Endometrial microvascular endothelial cells (primary cell): ENCODE measurements around the gene CWC27. TPM values are rescaled to one million over a fixed set of nuclear protein-coding genes. Genes with fewer than 3 reads are reported as not detected.

Source experiments
- in situ Hi-C: cut with HindIII; loops from 2 replicates; pipeline ENCODE4 v1.10.0; 2017; ENCODE audit warnings: low sequenced_read_pairs, low pct_unique_long_range_greater_than_20kb; ENCODE audit errors: inconsistent ontology term
- total RNA-seq: library from RNA; depleted of rRNA; stranded (reverse); fragments of >200 nt; gene quantifications from one replicate; pipeline ENCODE4 v1.2.3, GENCODE V29; 2015; ENCODE audit errors: inconsistent ontology term

CWC27 gene
- total RNA-seq, 1 donor from 2014 or later, result 12.4 TPM

DNA sequence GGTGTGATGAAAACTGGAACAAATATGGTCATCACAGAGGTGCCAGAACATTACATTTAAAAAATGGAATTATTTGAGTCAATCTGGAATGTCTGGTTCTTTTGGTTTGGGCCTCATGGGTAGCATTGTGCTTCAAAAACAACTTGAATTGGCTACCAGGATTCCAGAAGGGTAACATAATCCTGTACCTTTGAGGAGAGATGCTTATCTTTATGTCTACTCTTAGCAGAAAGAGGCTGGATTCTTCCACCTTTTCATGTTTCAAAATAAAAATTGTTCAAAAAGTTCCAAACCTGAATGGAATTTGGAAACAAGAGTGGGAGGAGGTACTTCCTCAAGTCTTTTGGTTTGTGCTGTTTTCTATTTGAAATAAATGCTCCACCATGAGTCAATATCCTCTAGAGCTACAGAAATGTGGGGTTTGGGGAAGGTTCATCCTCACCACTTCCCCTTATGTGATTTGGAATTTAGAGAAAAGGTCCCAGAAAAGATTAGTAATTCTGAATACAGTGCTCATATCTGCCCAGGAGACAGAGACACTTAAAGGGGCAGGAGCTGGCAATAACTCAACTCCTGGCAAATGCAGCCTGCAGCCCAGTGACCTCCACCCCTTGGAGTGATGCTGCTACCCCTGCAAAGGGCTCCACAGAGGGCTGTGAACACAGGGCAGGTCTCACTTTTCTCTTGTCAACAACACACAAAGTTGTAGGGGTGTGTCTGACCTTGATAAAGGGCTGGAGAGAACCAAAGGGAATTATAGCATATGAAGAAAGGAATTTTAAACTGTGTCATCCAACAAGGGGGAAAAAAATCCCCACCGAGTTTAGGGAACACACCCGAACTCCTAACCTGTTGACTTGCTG lies 272.8 kb downstream of the CWC27 start:
- in situ Hi-C loops, result no loop called here

DNA sequence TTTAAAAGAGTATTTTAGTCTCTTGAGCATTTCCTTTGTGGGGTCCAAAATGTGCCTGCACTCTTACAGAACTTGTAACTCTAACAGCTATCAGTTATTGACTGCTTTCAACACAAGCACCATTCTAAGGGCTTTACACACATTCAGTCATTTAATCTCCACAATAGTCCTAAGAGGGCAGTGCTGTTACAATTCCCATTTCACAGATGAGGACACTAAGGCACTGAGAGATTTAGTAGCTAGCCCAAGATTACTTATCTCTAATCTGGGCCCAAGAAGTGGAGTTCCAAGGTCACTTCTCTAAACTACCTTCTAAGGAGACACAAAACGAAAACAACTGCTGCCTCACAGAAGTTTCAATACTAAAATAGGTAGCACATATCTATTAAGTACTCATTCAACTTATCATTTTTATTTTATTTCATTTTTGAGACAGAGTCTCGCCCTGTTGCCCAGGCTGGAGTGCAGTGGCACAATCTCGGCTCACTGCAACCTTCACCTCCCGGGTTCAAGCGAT lies 275.2 kb downstream of the CWC27 start:
- in situ Hi-C loops, result no loop called here

DNA sequence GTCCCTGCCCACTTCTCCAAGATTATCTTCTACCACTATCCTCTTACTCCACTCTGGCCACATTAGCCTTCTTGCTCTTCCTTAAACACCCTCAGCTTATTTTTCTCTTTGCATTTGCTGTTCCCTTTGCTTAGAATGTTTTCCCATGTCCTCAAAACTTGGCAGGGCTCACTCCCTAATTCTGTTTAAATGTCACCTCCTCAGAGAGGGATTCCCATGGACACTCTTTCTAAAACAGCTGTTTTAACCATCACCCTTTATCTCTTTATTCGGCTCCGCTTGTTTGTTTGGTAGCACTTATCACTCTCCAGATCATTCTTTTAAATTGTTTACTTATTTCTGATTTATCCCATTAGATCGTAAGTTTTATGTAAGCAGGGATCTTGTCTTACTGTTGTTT lies 278.5 kb downstream of the CWC27 start:
- in situ Hi-C loops, result no loop called here

DNA sequence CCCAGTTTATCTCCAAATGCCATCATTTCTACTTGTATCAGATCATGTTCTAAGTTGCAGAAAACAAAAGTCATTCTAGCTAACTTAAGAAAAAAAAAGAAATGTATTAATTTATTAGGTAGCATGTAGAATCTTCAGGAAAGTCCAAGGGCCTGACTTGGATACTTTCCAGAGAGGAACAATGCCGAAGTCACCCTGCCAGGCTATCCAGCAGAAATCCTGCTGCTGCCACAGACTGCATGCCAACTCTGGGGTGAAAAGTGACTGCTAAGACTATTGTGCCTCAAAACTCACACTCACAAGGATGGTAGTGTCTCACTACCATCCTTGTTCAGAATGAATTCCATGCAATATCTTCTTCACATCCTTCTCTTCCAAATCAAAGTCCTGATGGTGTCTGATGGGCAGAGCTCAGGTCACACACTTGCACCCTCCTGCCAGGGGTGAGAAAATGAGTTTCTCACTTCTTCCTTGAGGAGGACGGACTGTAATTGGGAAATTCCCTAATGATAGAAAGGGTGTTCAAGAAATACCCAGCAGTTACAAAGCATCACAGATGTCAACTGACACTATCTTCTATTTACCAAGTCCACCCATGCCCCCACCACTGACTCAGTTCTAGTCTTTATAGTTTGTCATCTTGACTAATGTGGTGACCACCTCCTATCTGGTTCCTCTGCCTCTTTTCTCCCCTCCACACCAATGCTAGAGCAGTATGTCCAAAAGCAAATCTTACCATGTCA lies 279.4 kb downstream of the CWC27 start:
- in situ Hi-C loops, result no loop called here

DNA sequence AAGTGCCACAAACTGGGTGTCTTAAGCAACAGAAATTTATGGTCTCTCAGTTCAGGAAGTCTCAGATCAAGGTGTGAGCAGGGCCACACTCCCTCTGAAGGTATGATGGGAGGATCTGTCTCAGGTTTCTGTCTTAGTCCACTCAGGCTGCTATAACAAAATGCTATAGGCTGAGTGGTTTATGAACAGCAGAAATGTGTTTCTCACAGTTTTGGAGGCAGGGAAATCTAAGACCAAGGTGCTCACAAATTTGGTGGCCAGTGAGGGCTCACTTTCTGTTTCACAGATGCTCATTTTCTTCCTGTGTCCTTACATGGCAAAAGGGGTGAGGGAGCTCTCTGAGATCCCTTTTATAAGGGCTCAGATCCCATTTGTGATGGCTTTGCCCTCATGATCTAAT lies 281.4 kb downstream of the CWC27 start:
- in situ Hi-C loops, result no loop called here

DNA sequence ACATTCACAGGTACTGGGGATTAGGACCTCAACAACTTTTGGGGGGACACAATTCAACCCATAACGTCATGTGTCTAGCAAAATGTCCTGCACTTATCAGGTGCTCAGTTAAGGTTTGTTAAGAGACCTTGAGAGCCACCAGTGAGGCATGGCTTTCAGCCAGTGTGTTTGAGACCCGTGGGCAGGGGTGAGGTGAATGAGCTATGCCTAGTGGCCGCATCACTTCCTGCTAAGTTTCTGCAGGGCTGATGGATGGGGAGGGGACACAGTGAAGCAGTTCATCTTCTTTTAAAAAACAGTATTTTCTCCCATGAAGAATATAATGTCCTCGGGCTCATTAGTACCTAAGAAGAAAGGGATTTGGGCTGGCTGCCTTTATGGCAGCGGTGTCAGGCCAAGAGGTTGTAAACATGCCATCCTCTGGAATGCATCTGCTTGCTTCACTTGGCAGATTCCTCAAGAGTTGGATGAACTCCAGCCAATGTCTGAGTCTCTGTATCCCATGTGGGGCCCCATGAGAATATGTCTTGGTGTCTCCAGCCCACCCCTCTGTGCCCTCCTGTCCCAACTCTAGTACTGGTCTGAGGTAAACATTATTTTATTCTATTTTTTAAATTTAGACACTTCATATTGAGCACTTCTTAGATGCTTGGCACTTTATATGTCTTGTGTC lies 282.2 kb downstream of the CWC27 start:
- in situ Hi-C loops, result no loop called here

DNA sequence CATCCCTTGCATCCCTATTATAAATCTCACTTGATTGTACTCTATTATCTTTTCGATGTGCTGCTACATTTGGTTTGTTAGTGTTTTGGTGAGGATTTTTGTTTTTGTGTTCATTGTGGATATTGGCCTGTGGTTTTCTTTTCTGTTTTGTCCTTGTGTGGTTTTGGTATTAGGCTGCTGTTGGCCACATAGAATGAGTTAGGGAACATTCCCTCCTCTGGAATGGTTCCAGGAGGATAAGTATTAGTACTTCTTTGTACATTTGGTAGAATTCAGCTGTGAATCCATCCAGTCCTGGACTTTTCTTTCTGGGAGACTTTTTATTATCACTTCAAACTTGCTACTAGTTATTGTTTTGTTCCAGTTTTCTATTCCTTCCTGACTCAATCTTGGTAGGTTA lies 287.2 kb downstream of the CWC27 start:
- in situ Hi-C loops, result no loop called here

DNA sequence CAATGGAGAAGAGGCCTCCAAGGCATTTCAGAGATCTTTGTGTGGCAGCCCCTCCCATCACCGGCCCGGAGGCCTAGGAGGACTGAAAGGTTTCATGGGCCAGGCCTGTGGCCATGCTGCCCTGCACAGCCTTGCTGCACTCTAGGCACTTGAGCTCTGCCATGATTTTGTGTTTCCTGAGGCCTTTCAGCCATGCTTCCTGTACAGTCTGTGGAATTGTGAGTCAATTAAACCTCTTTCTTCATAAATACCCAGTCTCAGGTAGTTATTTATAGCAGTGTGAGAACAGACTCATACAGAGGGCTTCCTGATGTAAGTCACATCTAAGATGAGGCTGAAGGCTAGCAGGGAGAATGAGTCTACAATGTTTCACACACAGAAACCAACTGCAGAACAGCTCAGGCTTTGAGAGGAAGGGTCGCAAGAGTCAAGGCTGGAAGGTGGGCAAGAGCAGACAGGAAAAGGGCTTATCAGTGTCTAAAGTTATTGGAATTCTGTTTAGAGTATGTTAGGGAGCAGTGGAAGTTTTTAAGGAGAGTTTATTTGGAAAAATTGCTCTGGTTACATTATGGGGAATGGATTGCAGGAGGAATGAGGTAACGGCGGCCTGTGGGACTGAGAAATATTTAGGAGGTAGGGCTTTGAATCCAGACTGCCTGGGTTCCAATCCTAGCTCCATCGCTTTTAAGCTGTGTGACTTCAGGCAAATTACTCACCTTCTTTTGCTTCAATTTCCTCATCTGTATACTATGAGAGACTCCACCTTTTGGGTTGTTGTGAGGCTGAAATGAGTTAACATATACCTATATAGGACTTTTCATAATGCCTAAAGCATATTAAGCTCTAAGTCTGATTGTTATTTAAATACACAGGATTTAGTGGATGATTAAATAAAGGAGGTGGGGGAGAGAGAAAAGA lies 291.2 kb downstream of the CWC27 start:
- in situ Hi-C loops, result no loop called here

DNA sequence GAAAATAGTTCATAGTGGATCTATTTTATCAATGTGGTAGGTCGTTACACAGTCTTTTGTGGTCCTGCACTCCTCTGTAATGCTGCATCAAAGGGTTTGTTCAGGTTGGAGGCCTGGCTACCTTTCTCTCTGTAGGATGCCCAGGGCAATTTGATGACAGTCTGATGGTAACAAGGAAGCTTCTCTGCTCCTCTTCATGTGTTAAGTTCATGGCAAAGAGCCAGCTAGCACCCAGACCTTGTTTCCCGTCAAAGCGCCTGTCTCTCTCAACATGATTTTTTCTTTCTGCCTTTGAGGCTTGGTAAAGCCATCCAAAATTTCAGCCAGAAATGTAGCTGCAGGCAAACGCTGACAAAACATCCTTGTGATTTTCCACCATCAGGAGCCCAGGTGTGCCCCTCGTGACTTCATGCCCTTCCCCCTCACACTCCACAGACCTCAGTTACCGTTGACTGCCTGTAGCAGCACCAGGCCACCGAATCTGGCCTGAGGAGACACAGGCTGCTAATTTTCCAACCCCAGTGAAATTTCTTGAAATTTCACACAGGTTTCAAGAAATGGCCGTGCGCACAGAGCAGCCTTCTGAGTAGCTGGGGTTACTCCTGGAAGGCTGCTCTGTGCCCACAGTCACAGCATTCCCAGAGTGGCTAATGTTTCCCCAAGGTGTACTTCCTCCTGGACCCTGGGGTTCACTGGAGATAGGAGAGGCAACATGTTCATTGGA lies 292.7 kb downstream of the CWC27 start:
- in situ Hi-C loops, result no loop called here

DNA sequence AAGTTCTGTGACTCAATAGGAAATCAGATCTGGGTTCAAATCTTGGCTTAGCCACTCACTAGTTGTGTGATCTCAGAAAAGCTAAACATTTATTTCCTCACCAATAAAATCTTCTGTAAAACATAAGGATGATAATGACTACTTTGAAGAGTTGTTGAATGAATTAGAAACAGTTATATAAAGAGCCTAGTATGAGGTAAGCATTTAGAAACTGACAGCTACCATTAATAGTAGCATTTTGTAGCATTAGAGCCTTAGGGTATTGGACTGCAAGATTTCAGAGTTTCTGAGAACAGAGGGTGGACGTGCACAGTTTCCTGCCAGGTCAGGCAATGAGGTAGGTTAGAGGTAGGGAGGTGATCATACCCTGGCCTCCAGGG lies 293.2 kb downstream of the CWC27 start:
- in situ Hi-C loops, result no loop called here

DNA sequence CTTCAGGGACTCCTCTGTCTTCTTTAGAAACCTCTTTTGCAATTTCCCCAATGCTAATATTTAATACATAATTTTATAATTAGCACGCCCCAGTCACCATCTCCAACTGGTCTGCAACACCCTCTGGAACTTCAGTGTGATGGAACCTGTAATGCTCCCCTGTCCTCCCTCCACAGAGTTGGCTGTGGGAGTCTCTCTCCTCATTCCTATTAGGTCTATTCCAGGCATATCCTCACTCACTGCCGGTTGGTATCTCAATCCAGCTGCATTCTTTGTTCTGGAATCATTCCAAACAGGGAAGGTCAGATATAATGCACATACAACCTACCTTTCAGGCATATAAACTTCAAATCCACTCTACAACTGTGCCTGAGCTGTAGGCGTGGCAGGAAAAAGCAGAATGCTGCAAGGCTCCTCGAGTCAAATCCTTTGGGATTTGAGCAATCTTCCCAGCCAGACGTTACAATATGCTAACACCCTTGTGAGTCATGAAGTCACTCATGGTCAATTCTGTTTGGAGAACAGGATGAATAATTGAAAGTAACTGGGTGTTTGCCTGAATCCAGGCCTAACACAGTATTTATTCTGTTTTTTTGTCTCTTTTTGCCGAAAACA lies 293.8 kb downstream of the CWC27 start:
- in situ Hi-C loops, result no loop called here

DNA sequence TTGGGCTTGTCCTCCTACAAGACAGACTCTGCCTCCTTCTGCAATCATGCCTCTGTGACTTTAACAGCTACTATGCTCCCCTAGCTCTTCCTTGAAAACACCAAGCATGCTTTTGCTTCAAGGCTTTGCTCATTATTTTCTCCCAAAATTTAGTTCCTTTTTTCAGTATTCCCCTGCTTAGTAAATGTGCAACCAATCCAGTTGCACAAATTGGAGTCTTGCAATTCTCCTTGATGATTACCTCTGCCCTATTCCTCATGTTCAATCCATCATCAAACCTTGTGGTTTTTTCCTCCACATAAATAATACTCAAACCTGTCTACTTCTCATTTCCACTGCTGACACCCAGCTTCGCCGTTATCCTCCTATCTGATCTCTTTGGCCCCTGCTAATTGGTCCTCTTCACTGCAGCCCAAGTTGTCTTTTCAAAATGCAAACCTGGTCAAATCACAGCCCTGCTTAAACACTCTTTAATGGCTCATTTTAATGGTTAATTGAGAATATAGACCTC lies 296.3 kb downstream of the CWC27 start:
- in situ Hi-C loops, result no loop called here

DNA sequence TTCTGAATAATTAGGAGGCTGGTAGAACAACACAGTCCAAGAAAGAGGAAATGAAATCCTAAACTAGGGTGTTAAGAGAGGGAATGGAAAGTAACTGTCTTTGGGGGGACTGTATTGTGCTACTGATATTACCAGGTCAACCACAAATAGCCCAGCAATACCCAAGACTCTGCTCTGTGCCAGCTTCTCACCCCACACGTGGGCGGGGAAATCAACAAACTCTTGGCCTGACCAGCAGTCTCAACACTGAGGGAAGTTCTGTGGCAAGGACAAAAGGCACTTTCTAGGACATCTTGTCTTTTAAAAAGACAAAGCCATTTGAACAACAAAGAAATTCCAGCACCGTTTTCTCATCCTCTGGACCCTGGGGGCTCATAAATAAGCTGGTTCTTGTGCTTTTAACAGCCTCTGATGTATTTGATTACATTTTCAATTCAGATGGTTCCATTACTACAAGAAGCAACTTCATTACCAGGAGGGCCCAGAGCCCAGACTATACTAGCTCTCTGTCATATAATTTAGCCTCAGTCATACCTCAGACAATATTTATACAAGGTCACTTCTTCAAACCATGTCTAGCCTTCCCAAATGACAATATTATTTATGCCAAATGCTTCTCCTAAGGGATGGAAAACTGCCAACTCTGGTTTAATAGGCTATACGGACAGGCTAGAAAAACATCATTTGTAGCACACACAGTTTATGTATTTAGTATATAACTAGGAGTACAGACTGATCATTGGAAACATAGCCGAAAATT lies 297.8 kb downstream of the CWC27 start:
- in situ Hi-C loops, result no loop called here

DNA sequence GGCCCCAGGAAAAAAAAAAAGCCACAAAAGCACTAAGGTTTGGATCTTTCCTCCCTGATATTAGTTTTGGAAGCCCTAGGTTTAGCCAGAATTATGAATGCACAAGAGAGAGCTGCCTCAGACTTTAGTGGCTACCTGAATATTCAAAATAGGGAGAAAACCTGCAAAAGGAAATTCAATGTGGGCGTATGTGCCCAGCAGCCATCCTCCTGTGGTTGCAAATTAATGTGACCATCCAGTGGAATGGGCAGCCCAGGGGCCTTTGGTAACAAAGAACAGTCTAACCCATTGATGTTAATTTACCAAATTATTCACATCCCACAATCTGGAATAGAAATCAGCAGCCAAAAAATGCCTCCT lies 298.4 kb downstream of the CWC27 start:
- in situ Hi-C loops, result no loop called here
